H1 (cell line): ENCODE results near the gene ONECUT3. TPM values are rescaled to one million over a fixed set of nuclear protein-coding genes. Genes with fewer than 3 reads are reported as not detected.

Experiments
- CTCF ChIA-PET: fragments of 300-600 bp; sonication (Branson Sonifier 250); formaldehyde crosslinking; loops from one replicate; lab custom pipeline; 2021; ENCODE audit not compliant: partially characterized antibody; lab: Charles Lee
- POLR2A ChIA-PET: fragments of 300-600 bp; sonication (Branson Sonifier 250); formaldehyde crosslinking; loops from one replicate; lab custom pipeline; 2021; ENCODE audit warnings: inconsistent platforms; ENCODE audit not compliant: partially characterized antibody; lab: Charles Lee
- DNase-seq, 2 experiments: peaks; one replicate each; pipeline versions ENCODE4 v3.0.0 to v3.0.0-alpha.2; 2010 to 2022; ENCODE audit warnings: low spot score in 2 of 2, low read depth in 1 of 2, mixed read lengths in 1 of 2
- FAIRE-seq: peaks from 2 replicates; lab custom pipeline; 2011; peaks lifted over from hg19 to GRCh38; lab: Jason Lieb, UNC
- H2AFZ ChIP-seq: 2 replicates; pipeline ENCODE4 v1.8.1; 2012; ENCODE audit warnings: low read length, inconsistent platforms
- H2AK5ac ChIP-seq: 2 replicates; pipeline ENCODE4 v1.6.1; 2013; ENCODE audit warnings: low read depth, low read length
- H2BK120ac ChIP-seq: replicated peaks from 2 replicates; pipeline ENCODE3; 2013; ENCODE audit warnings: low read depth, low read length, inconsistent platforms
- H2BK12ac ChIP-seq: 2 replicates; pipeline ENCODE4 v1.6.1; 2013; ENCODE audit warnings: low read depth, low read length
- H2BK15ac ChIP-seq: 2 replicates; pipeline ENCODE4 v1.6.1; 2013; ENCODE audit warnings: low read length
- H2BK20ac ChIP-seq: 2 replicates; pipeline ENCODE4 v1.6.1; 2013; ENCODE audit warnings: low read length
- H2BK5ac ChIP-seq: 2 replicates; pipeline ENCODE4 v1.6.1; 2013; ENCODE audit warnings: low read depth, low read length
- H3K14ac ChIP-seq: 2 replicates; pipeline ENCODE4 v1.6.1; 2013; ENCODE audit warnings: inconsistent platforms; ENCODE audit not compliant: insufficient read length
- H3K18ac ChIP-seq: 2 replicates; pipeline ENCODE4 v1.6.1; 2013; ENCODE audit warnings: low read length; ENCODE audit errors: extremely low read depth
- H3K23ac ChIP-seq: 2 replicates; pipeline ENCODE4 v1.6.1; 2013; ENCODE audit warnings: inconsistent platforms; ENCODE audit not compliant: insufficient read length
- H3K23me2 ChIP-seq: 2 replicates; pipeline ENCODE4 v1.6.1; 2013; ENCODE audit warnings: low read depth, low read length
- H3K27ac ChIP-seq: 2 replicates; pipeline ENCODE4 v1.6.1; 2011; ENCODE audit warnings: low read depth, low read length, inconsistent platforms
- H3K27me3 ChIP-seq, 4 experiments: replicated peaks in 1 of 4; 1 replicate in 1 of 4; 2 replicates in 3 of 4; pipeline versions ENCODE4 v1.6.1 to v1.8.1; 2011 to 2013; ENCODE audit warnings: low read length in 3 of 4, mild to moderate bottlenecking in 3 of 4, inconsistent platforms in 2 of 4, mixed read lengths in 2 of 4, moderate library complexity in 1 of 4; ENCODE audit not compliant: control insufficient read depth in 3 of 4, insufficient read depth in 3 of 4; ENCODE audit errors: extremely low read depth in 1 of 4
- H3K36me3 ChIP-seq, 4 experiments: 2 replicates each; pipeline versions ENCODE4 v1.6.1 to v1.8.1; 2011 to 2013; ENCODE audit warnings: mild to moderate bottlenecking in 4 of 4, low read length in 3 of 4, moderate library complexity in 2 of 4, control low read depth in 1 of 4, inconsistent platforms in 1 of 4; ENCODE audit not compliant: insufficient read depth in 4 of 4, control insufficient read depth in 2 of 4
- H3K4ac ChIP-seq: replicated peaks from 2 replicates; pipeline ENCODE3; 2013; ENCODE audit warnings: low read length, low read depth, mixed read lengths, inconsistent platforms; ENCODE audit not compliant: insufficient read length
- H3K4me1 ChIP-seq, 4 experiments: replicated peaks in 1 of 4; 1 replicate in 1 of 4; 2 replicates in 3 of 4; pipeline versions ENCODE4 v1.6.1 to v1.8.1; 2011 to 2013; ENCODE audit warnings: low read length in 3 of 4, inconsistent platforms in 2 of 4, mixed read lengths in 1 of 4; ENCODE audit not compliant: insufficient read depth in 4 of 4, control insufficient read depth in 3 of 4
- H3K4me2 ChIP-seq, 2 experiments: 2 replicates each; pipeline versions ENCODE4 v1.6.1 to v1.8.1; 2011 to 2013; ENCODE audit warnings: low read depth in 2 of 2, low read length in 2 of 2, control low read depth in 1 of 2, inconsistent platforms in 1 of 2, mild to moderate bottlenecking in 1 of 2; ENCODE audit not compliant: insufficient read depth in 1 of 2
- H3K4me3 ChIP-seq, 4 experiments: fragments of 200-600, 300-600 bp in 1 of 4; sonication (generic), shearing (Covaris generic), sonication (Bioruptor Twin) in 1 of 4; 2 replicates each; pipeline versions ENCODE4 v1.5.1 to v1.8.1; 2011 to 2016; ENCODE audit warnings: low read length in 4 of 4, low read depth in 3 of 4, control low read depth in 2 of 4, inconsistent platforms in 2 of 4, mild to moderate bottlenecking in 2 of 4, mixed read lengths in 1 of 4, moderate library complexity in 1 of 4; ENCODE audit not compliant: insufficient read depth in 2 of 4; ENCODE audit errors: extremely low read depth in 1 of 4
- H3K56ac ChIP-seq: replicated peaks from 2 replicates; pipeline ENCODE3; 2013; ENCODE audit warnings: low read depth, mild to moderate bottlenecking, mixed read lengths, low read length, inconsistent platforms; ENCODE audit not compliant: insufficient read length
- H3K79me1 ChIP-seq: 2 replicates; pipeline ENCODE4 v1.6.1; 2013; ENCODE audit warnings: low read depth, low read length, control low read depth
- H3K79me2 ChIP-seq, 2 experiments: 2 replicates each; pipeline versions ENCODE4 v1.6.1 to v1.8.1; 2012 to 2013; ENCODE audit warnings: low read length in 2 of 2, mild to moderate bottlenecking in 2 of 2, inconsistent platforms in 1 of 2; ENCODE audit not compliant: insufficient read depth in 2 of 2, control insufficient read depth in 1 of 2
- H3K9ac ChIP-seq, 4 experiments: replicated peaks in 1 of 4; 1 replicate in 1 of 4; 2 replicates in 3 of 4; pipeline versions ENCODE4 v1.6.1 to v1.8.1; 2011 to 2013; ENCODE audit warnings: low read depth in 3 of 4, low read length in 3 of 4, control low read depth in 2 of 4, mild to moderate bottlenecking in 2 of 4, moderate library complexity in 2 of 4, inconsistent platforms in 1 of 4; ENCODE audit errors: extremely low read depth in 1 of 4
- H3K9me3 ChIP-seq, 2 experiments: 2 replicates each; pipeline versions ENCODE4 v1.6.1 to v1.8.1; 2012 to 2013; ENCODE audit warnings: mild to moderate bottlenecking in 2 of 2, moderate library complexity in 2 of 2, control low read depth in 1 of 2, inconsistent platforms in 1 of 2, low read depth in 1 of 2, low read length in 1 of 2, mixed read lengths in 1 of 2; ENCODE audit not compliant: insufficient read depth in 2 of 2
- H4K20me1 ChIP-seq, 2 experiments: replicated peaks in 1 of 2; 2 replicates each; pipeline versions ENCODE3 to v1.8.1; 2011 to 2013; ENCODE audit warnings: inconsistent platforms in 2 of 2, low read length in 2 of 2, mild to moderate bottlenecking in 1 of 2; ENCODE audit not compliant: insufficient read depth in 2 of 2, control insufficient read depth in 1 of 2
- H4K5ac ChIP-seq: 2 replicates; pipeline ENCODE4 v1.6.1; 2013; ENCODE audit warnings: low read length, low read depth, mixed read lengths, inconsistent platforms; ENCODE audit not compliant: insufficient read length
- H4K8ac ChIP-seq: 2 replicates; pipeline ENCODE4 v1.8.0; 2013; ENCODE audit warnings: mild to moderate bottlenecking, moderate library complexity, low read length, inconsistent platforms; ENCODE audit not compliant: insufficient read depth; ENCODE audit errors: extremely low read depth
- H4K91ac ChIP-seq: replicated peaks from 2 replicates; pipeline ENCODE3; 2013; ENCODE audit warnings: low read length, mixed read lengths, inconsistent platforms; ENCODE audit not compliant: insufficient read length
- BCL11A ChIP-seq, 2 experiments: IDR thresholded peaks; one replicate each; pipeline ENCODE4 v1.6.1; 2011; ENCODE audit warnings: low read depth in 2 of 2, low read length in 2 of 2, mild to moderate bottlenecking in 2 of 2
- CHD2 ChIP-seq: IDR thresholded peaks from 2 replicates; pipeline ENCODE4 v1.6.1; 2012; ENCODE audit warnings: low read length, improper control_type of control experiment
- E2F6 ChIP-seq: IDR thresholded peaks from 2 replicates; pipeline ENCODE4 v1.6.1; 2012; ENCODE audit warnings: inconsistent platforms
- EGR1 ChIP-seq: IDR thresholded peaks from 2 replicates; pipeline ENCODE4 v1.6.1; 2011; ENCODE audit warnings: low read depth, low read length, borderline replicate concordance
- FOSL1 ChIP-seq: IDR thresholded peaks from 2 replicates; pipeline ENCODE4 v1.6.1; 2011; ENCODE audit warnings: mild to moderate bottlenecking, low read depth, low read length, moderate library complexity; ENCODE audit not compliant: insufficient read depth
- GABPA ChIP-seq: IDR thresholded peaks from 2 replicates; pipeline ENCODE4 v1.6.1; 2011; ENCODE audit warnings: mild to moderate bottlenecking, low read length, moderate library complexity, borderline replicate concordance; ENCODE audit not compliant: insufficient read depth
- KDM1A ChIP-seq: fragments of 200-600, 300-600 bp; sonication (generic); IDR thresholded peaks from 2 replicates; pipeline ENCODE4 v1.7.1; 2016; ENCODE audit warnings: mild to moderate bottlenecking, low read length, borderline replicate concordance
- RFX5 ChIP-seq: IDR thresholded peaks from 2 replicates; pipeline ENCODE4 v1.6.1; 2011; ENCODE audit warnings: low read depth, low read length, improper control_type of control experiment, borderline replicate concordance
- SAP30 ChIP-seq: fragments of 300-600 bp; sonication (generic); IDR thresholded peaks from 2 replicates; pipeline ENCODE4 v1.7.1; 2012; ENCODE audit warnings: low read length, moderate library complexity, mild to moderate bottlenecking, inconsistent platforms; ENCODE audit not compliant: insufficient read depth, insufficient replicate concordance
- SIN3A ChIP-seq, 2 experiments: IDR thresholded peaks in 1 of 2; conservative IDR thresholded peaks in 1 of 2; 2 replicates each; pipeline ENCODE4 v1.6.1; 2011 to 2012; ENCODE audit warnings: low read length in 2 of 2, improper control_type of control experiment in 1 of 2, low read depth in 1 of 2, mild to moderate bottlenecking in 1 of 2
- SIX5 ChIP-seq: IDR thresholded peaks from 2 replicates; pipeline ENCODE4 v1.6.1; 2011; ENCODE audit warnings: mild to moderate bottlenecking, low read depth, low read length
- SRF ChIP-seq: IDR thresholded peaks from 2 replicates; pipeline ENCODE4 v1.6.1; 2011; ENCODE audit warnings: mild to moderate bottlenecking, low read depth, low read length, moderate library complexity
- TAF7 ChIP-seq: optimal IDR thresholded peaks from 2 replicates; pipeline ENCODE3; 2011; ENCODE audit warnings: low read depth, mild to moderate bottlenecking, inconsistent platforms, low read length, moderate library complexity, borderline replicate concordance
- WGBS, 2 experiments: shearing (Covaris generic) in 1 of 2; methylation state at CpG; one replicate each; pipeline versions ENCODE4 v1.1.6 to v1.1.7; 2013 to 2015; ENCODE audit warnings: low lambda C conversion rate in 2 of 2, mixed read lengths in 2 of 2, inconsistent platforms in 1 of 2, low coverage in 1 of 2, missing lambda C conversion rate in 1 of 2; ENCODE audit not compliant: insufficient replicate concordance in 2 of 2, insufficient coverage in 1 of 2, insufficient read length in 1 of 2; ENCODE audit errors: extremely low coverage in 1 of 2, missing lambda C conversion rate in 1 of 2; 5-methylcytosine and 5-hydroxymethylcytosine counted together
- polyA plus RNA-seq, 7 experiments: library from polyadenylated mRNA; depleted of rRNA in 3 of 7; stranded (reverse) in 5 of 7; unstranded in 2 of 7; fragments of >200 nt in 5 of 7; fragments of 200-250 nt in 2 of 7; gene quantifications; 1 replicate in 5 of 7; 2 replicates in 1 of 7; 4 replicates in 1 of 7; pipeline versions ENCODE4 v1.2.1 to v1.2.3, GENCODE V29; 2011 to 2013; ENCODE audit warnings: missing spikeins in 2 of 7, mixed read lengths in 2 of 7
- total RNA-seq: library from RNA; stranded (reverse); fragmentation: NEBNext Ultra II Directional; extraction: Animal tissue kit (Norgen Biotek cat#: 25700); gene quantifications from 2 replicates; pipeline ENCODE4 v1.2.1, GENCODE V29; 2021

ONECUT3 gene
- total and polyA plus RNA-seq, 2 of the 8 experiments (the other 6 are each of a cell fraction or from before 2014, with no cell fraction given) = not detected

DNA sequence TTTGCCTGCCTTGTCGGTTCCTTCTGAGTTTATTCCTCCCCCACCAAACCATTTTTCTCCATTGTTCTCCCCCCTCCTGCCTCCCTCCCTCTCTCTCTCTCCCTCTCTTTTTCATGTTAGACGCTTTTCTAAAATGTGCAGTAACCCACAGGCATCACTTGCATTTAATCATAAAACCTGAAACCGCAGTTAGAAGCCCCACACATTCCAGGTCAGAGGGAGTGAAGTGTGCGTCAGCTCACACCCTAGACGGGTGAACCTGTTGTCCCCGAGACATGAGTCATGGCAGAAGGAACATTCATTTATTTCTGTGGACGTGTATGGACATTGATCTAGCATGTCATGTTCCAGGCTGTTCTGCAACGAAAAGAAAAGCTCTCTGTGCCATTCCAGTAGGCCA lies 19.9 kb downstream of the ONECUT3 start:
- no peaks in the 10 kb centered on the region for H3K79me1 ChIP-seq
- H2AFZ ChIP-seq = no peak overlapping the region
- peaks cover 0 to 5% of the 10 kb centered on the region in 2 experiments for H4K20me1 ChIP-seq
- H3K9me3 ChIP-seq = peaks cover 9 to 16% of the 10 kb centered on the region in 2 experiments; a peak in 3 of 4 replicates
- no peaks in the 10 kb centered on the region for H3K79me2 ChIP-seq
- peaks cover 9% of the 10 kb centered on the region; the same call in 1 of the 2 replicates for H3K23me2 ChIP-seq
- no peak overlapping the region for H2BK20ac ChIP-seq
- H3K9ac ChIP-seq = no peak overlapping the region
- no peak overlapping the region for H2BK12ac ChIP-seq
- H3K14ac ChIP-seq = no peak overlapping the region
- no peak overlapping the region for H2BK15ac ChIP-seq
- FAIRE-seq (no peak), DNase-seq (no peak)
- H2BK120ac ChIP-seq = no peak overlapping the region
- H3K36me3 ChIP-seq = peaks cover 0 to 3% (median 0%) of the 10 kb centered on the region in 4 experiments; a peak in 1 of 8 replicates
- POLR2A ChIA-PET = interaction anchor here (0.7 to 1.2 kb wide), 2 partner anchors 21 to 27 kb away, joined by 3 to 5 read pairs; no protein-coding TSS in a partner anchor
- peaks cover 0 to 4% (median 1%) of the 10 kb centered on the region in 4 experiments; a peak in 4 of 7 replicates for H3K4me1 ChIP-seq
- H2AK5ac ChIP-seq = no peak overlapping the region
- no peak overlapping the region for H4K8ac ChIP-seq
- H3K4me2 ChIP-seq = no peak overlapping the region
- H3K56ac ChIP-seq = no peak overlapping the region
- no peak overlapping the region for H4K5ac ChIP-seq
- H3K23ac ChIP-seq = no peak overlapping the region
- no peak overlapping the region for H3K4me3 ChIP-seq
- no peak overlapping the region for H4K91ac ChIP-seq
- no peak overlapping the region for H3K18ac ChIP-seq
- H3K4ac ChIP-seq = no peak overlapping the region
- H3K27me3 ChIP-seq = peaks cover 23 to 68% (median 58%) of the 10 kb centered on the region in 4 experiments
- CTCF ChIA-PET = interaction anchor here (0.5 to 2.4 kb wide), 13 partner anchors 8 to 1147 kb away, joined by 3 to 18 read pairs (median 4); no protein-coding TSS in a partner anchor
- no peak overlapping the region for H3K27ac ChIP-seq
- H2BK5ac ChIP-seq = no peak overlapping the region
- WGBS, 2 experiments = 71% methylated on average over 8 of the region's 8 CpGs; no CpG with 5 or more reads in 1 of the 2 experiments
- TF ChIP-seq SIN3A (conservative IDR thresholded peaks at IDR 0.05 in 1 of 2, IDR thresholded peaks at IDR 0.05 in 1 of 2; ENCODE audit: low read depth in 1 of 2, low read length in 2 of 2) (no peak), BCL11A (IDR thresholded peaks at IDR 0.05; ENCODE audit: low read depth in 2 of 2, low read length in 2 of 2) (no peak), SAP30 (no peak), GABPA (no peak), EGR1 (no peak), SIX5 (no peak), CHD2 (no peak), FOSL1 (no peak), SRF (no peak), KDM1A (no peak), E2F6 (no peak), TAF7 (no peak), RFX5 (no peak)
